Ecto neural progenitor cell (in vitro differentiated cells): ENCODE results near the gene ADGRL3.
"Not testable (repeated sequence)": the region's sequence is repeated elsewhere in the genome, so short reads cannot be mapped to it uniquely, and the experiment has no call there.

Source experiments
- DNase-seq: peaks from one replicate; pipeline ENCODE4 v3.0.0-alpha.2; 2018; ENCODE audit warnings: low spot score

ADGRL3 gene

DNA sequence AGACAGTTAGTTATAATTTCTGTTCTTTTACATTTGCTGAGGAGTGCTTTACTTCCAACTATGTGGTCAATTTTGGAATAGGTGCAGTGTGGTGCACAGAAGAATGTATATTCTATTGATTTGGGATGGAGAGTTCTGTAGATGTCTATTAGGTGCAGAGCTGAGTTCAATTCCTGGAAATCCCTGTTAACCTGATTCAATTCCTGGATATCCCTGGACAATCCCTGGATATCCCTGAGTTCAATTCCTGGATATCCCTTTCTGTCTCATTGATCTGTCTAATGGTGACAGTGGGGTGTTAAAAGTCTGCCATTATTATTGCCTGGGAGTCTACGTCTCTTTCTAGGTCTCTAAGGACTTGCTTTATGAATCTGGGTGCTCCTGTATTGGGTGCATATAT is 557.9 kb downstream of the ADGRL3 start:
- not testable (repeated sequence) for DNase-seq

GRCh38 chr4:61758596-61758995 is 558.5 kb downstream of the ADGRL3 start:
- not testable (repeated sequence) for DNase-seq

- DNase-seq: not testable (repeated sequence)
Measured at GRCh38 chr4:61759245-61759644, 559.1 kb downstream of the ADGRL3 start.

GRCh38 chr4:61759885-61760284 is 559.8 kb downstream of the ADGRL3 start:
- DNase-seq: not testable (repeated sequence)

DNA sequence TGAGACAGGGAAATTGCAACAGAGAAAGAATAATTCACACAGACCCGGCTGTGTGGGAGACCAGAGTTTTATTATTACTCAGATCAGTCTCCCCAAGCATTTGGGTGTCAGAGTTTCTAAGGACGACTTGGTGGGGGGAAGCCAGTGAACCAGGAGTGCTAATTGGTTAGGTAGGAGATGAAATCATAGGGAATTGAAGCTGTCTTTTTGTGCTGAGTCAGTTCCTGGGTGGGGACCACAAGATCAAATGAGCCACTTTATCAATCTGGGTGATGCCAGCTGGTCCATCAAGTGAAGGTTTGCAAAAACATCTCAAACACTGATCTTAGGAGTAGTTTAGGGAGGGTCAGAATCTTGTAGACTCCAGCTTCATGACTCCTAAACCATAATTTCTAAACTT is 560.7 kb downstream of the ADGRL3 start:
- no peak for DNase-seq

- no peak for DNase-seq
Measured at GRCh38 chr4:61762722-61763627, 562.8 kb downstream of the ADGRL3 start.

GRCh38 chr4:61763682-61764081 is 563.6 kb downstream of the ADGRL3 start:
- DNase-seq: no peak

DNA sequence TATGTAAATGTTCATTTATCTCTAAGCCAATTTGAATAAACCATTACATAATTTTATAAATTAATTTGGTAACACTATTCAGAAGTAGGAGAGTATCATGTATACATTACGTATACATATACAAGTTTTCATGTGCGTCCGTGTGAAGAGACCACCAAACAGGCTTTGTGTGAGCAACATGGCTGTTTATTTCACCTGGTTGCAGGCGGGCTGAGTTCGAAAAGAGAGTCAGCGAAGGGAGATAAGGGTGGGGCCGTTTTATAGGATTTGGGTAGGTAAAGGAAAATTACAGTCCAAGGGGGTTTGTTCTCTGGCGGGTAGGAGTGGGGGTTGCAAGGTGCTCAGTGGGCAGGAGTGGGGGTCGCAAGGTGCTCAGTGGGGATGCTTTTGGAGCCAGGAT is 564.0 kb downstream of the ADGRL3 start:
- DNase-seq: not testable (repeated sequence)

DNA sequence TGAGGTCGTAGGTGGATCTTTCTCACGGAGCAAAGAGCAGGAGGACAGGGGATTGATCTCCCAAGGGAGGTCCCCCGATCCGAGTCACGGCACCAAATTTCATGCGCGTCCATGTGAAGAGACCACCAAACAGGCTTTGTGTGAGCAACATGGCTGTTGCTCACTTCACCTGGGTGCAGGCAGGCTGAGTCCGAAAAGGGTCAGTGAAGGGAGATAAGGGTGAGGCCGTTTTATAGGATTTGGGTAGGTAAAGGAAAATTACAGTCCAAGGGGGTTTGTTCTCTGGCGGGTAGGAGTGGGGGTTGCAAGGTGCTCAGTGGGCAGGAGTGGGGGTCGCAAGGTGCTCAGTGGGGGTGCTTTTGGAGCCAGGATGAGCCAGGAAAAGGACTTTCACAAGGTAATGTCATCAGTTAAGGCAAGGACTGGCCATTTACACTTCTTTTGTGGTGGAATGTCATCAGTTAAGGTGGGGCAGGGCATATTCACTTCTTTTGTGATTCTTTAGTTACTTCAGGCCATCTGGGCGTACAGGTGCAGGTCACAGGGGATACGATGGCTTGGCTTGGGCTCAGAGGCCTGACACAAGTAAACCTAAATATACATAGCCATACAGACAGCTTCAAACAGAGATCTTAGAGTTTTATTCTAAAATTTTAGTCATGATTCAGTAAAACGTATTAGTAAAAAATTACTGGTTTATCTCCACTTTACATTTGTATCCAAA is 569.5 kb downstream of the ADGRL3 start:
- not testable (repeated sequence) for DNase-seq

GRCh38 chr4:61770456-61770855 is 570.3 kb downstream of the ADGRL3 start:
- no peak for DNase-seq

DNA sequence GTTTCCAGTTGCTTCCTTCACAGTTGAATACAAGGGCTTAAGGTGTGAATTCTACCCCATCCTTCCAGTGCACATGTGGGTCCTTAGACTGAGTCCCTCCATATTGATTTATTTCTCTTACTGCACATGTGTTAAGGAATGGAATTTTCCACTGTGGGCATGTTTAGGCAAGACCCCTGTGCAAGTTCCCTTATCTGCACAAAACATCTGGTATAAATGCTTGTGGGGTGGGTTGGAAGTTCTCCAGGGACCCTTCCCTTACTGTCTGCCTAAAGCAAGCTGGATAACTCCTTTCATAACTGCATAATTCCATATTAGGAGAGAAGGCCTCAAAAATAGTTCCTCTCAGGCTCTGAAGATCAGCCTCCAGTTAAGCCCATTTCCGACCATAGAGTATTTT is 570.9 kb downstream of the ADGRL3 start:
- DNase-seq: no peak

GRCh38 chr4:61772126-61772525 is 572.0 kb downstream of the ADGRL3 start:
- no peak for DNase-seq

DNA sequence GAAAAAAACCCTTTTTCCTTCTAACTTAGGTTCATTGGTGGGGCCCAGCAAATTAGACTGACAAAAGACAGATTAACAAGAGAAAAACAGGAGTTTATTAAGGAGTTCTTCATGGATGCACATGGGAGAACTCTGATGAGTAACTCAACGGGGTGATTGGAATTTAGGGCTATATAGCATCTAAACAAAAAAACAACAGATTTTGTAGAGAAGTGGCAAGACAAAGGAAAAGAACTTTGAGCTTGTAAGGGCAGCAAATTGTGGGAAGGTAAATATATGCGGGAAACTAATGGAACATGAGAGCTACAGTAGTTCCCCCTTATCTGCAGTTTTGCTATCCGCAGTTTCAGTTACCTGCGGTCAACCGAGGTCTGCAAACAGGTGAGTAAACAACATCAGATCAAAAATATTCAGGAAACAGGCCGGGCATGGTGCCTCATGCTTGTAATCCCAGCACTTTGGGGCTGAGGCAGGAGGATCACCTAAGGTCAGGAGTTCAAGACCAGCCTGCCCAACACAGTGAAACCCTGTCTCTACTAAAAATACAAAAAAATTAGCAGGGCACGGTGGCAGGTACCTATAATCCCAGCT is 573.6 kb downstream of the ADGRL3 start:
- no peak for DNase-seq

- DNase-seq: no peak
Measured at GRCh38 chr4:61782133-61782532, 582.0 kb downstream of the ADGRL3 start.

DNA sequence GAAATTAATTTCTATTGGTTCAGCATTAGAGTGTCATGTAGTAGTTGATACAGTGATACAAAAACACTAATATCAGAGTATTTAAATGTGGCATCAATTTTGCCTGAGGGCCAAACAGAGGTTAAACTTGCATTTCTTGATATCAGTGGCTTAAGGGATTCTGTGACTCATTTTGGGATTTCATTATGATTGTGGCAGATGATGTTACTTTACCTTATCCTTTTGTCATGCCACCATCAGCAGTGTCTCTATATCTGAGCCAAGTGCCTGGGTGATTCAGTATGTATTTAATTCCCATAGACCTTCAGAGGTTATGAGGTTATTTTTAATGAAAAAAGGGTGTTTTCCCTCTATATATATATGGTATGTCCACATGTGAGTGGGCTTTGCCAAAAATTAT is 582.9 kb downstream of the ADGRL3 start:
- no peak for DNase-seq

GRCh38 chr4:61785761-61786160 is 585.6 kb downstream of the ADGRL3 start:
- no peak for DNase-seq

- DNase-seq: no peak
Measured at GRCh38 chr4:61786211-61786610, 586.1 kb downstream of the ADGRL3 start.

- no peak for DNase-seq
Measured at GRCh38 chr4:61795998-61796397, 595.9 kb downstream of the ADGRL3 start.

- DNase-seq: no peak
Measured at GRCh38 chr4:61799794-61800193, 599.7 kb downstream of the ADGRL3 start.

- no peak for DNase-seq
Measured at GRCh38 chr4:61805227-61805626, 605.1 kb downstream of the ADGRL3 start.

DNA sequence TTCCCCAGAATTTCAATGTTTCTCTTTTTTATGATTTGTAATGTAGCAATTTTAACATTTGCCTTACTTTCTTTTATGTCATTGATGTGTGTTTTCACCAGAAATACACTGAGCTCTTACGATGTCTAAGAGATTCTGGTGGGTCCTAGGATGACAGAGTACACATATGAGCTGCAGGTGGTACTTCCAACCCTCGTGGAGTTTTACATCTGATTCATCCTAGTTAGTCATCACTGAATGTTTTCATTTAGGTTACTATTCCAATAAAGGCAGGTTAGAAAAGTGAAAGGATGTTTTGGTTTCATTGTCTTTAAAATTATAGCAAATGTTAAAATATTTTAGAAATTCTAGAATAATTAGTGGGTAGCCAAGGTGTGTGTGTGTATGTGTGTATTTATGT is 605.9 kb downstream of the ADGRL3 start:
- no peak for DNase-seq

GRCh38 chr4:61812171-61812570 is 612.0 kb downstream of the ADGRL3 start:
- DNase-seq: no peak

- DNase-seq: no peak
Measured at GRCh38 chr4:61817071-61817470, 616.9 kb downstream of the ADGRL3 start.
